SW 1271 (cell line): Measurements from ENCODE around the gene IGSF23.

Experiments
- DNase-seq, 2 experiments: peaks; one replicate each; lab custom pipeline; 2025; lab: John Stamatoyannopoulos, UW

IGSF23 gene

GRCh38 chr19:44641501-44642265 lies 28.3 kb downstream of the IGSF23 start:
- no peak for DNase-seq

- no peak for DNase-seq
Observed at GRCh38 chr19:44642377-44642776, 29.0 kb downstream of the IGSF23 start.

GRCh38 chr19:44643605-44644401 lies 30.4 kb downstream of the IGSF23 start, which contains the start of gene PVR:
PVR (plus strand) TSS chr19:44643910; CDS start chr19:44644097, 187 bp downstream.
- DNase-seq: peak; percentile 48 to 60

GRCh38 chr19:44644402-44645016 lies 31.1 kb downstream of the IGSF23 start:
- no peak for DNase-seq

- DNase-seq: no peak
Observed at GRCh38 chr19:44645407-44646048, 32.2 kb downstream of the IGSF23 start.

- DNase-seq: no peak
Observed at GRCh38 chr19:44646049-44646416, 32.7 kb downstream of the IGSF23 start.

- DNase-seq: no peak
Observed at GRCh38 chr19:44647144-44647543, 33.8 kb downstream of the IGSF23 start.

- DNase-seq: no peak
Observed at GRCh38 chr19:44648631-44649251, 35.4 kb downstream of the IGSF23 start.

GRCh38 chr19:44649578-44650145 lies 36.3 kb downstream of the IGSF23 start:
- no peak for DNase-seq

GRCh38 chr19:44653343-44653742 lies 40.0 kb downstream of the IGSF23 start:
- DNase-seq: no peak

- peak in 1 of 2 experiments; percentile 32 for DNase-seq
Observed at GRCh38 chr19:44653977-44654774, 40.8 kb downstream of the IGSF23 start.

- DNase-seq: peak in 1 of 2 experiments; percentile 26
Observed at GRCh38 chr19:44657211-44657921, 44.0 kb downstream of the IGSF23 start.

GRCh38 chr19:44658069-44658733 lies 44.8 kb downstream of the IGSF23 start:
- no peak for DNase-seq

GRCh38 chr19:44660081-44660480 lies 46.7 kb downstream of the IGSF23 start:
- no peak for DNase-seq

GRCh38 chr19:44661205-44661604 lies 47.8 kb downstream of the IGSF23 start:
- no peak for DNase-seq

- no peak for DNase-seq
Observed at GRCh38 chr19:44661904-44662303, 48.5 kb downstream of the IGSF23 start.

GRCh38 chr19:44662691-44663385 lies 49.5 kb downstream of the IGSF23 start:
- no peak for DNase-seq

- DNase-seq: no peak
Observed at GRCh38 chr19:44663996-44664395, 50.6 kb downstream of the IGSF23 start.

- DNase-seq: no peak
Observed at GRCh38 chr19:44664976-44665375, 51.6 kb downstream of the IGSF23 start.
